ENCODE data around the gene MAP3K20.

The MAP3K20 gene

DNA sequence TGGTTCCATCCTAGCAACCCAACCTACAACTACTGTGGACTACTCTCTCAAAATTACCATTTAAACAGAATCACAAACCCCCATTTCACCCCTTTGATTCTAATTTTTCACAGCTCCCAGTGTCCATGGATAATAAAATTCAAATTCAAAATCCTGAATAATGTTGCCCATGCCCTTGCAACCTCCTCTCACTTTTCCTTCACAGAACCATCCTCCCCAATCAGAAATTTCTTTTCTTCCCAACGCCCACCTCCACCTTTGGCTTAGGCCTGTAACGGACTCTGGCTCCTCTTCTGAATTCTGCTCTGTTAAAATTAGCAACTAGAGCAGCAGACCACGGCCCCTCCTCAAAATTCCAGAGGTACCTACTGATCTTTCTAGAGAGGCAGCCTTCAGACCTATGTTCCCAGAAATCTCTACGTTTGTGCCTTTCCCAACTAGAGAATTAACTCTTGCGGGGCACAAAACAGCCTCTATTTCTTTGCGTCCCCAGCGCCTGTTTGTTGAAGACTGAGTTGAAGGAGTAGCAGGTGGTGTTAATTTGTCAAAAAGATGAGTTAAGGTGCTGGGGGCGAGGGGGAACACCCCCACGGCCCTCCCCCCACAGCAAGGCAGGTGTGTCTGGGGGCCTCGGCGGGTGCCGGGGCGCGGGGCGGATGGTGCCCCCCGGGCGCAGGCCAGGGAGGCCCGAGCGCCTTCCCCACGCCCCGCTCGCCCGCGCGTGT lies 428 bp upstream of the MAP3K20 start:
- no peak for DNase-seq (ENCODE audit: low read depth)
- H3K4me3 ChIP-seq (ENCODE audit: low read length), result peak overlapping the region; percentile 79
- TF ChIP-seq, protein P1, sequence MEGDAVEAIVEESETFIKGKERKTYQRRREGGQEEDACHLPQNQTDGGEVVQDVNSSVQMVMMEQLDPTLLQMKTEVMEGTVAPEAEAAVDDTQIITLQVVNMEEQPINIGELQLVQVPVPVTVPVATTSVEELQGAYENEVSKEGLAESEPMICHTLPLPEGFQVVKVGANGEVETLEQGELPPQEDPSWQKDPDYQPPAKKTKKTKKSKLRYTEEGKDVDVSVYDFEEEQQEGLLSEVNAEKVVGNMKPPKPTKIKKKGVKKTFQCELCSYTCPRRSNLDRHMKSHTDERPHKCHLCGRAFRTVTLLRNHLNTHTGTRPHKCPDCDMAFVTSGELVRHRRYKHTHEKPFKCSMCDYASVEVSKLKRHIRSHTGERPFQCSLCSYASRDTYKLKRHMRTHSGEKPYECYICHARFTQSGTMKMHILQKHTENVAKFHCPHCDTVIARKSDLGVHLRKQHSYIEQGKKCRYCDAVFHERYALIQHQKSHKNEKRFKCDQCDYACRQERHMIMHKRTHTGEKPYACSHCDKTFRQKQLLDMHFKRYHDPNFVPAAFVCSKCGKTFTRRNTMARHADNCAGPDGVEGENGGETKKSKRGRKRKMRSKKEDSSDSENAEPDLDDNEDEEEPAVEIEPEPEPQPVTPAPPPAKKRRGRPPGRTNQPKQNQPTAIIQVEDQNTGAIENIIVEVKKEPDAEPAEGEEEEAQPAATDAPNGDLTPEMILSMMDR (IDR thresholded peaks at IDR 0.05; ENCODE audit: insufficient read depth, low read depth, low read length, missing control alignments), result no peak

GRCh38 chr2:173076581-173077345 lies 1.1 kb downstream of the MAP3K20 start:
- peak; percentile 63 for DNase-seq (ENCODE audit: low read depth)
- H3K4me3 ChIP-seq (ENCODE audit: low read length), result peak overlapping the region; percentile 79

GRCh38 chr2:173077506-173078177 lies 2.0 kb downstream of the MAP3K20 start:
- TF ChIP-seq, protein P1 (IDR thresholded peaks at IDR 0.05; ENCODE audit: insufficient read depth, low read depth, low read length, missing control alignments), result no peak
- H3K4me3 ChIP-seq (ENCODE audit: low read length), result no peak overlapping the region
- peak; percentile 42 for DNase-seq (ENCODE audit: low read depth)

More at GRCh38 chr2:173076581-173077345, 1.1 kb downstream of the MAP3K20 start:
- TF ChIP-seq, protein P1 (IDR thresholded peaks at IDR 0.05; ENCODE audit: insufficient read depth, low read depth, low read length, missing control alignments), result no peak

DNA sequence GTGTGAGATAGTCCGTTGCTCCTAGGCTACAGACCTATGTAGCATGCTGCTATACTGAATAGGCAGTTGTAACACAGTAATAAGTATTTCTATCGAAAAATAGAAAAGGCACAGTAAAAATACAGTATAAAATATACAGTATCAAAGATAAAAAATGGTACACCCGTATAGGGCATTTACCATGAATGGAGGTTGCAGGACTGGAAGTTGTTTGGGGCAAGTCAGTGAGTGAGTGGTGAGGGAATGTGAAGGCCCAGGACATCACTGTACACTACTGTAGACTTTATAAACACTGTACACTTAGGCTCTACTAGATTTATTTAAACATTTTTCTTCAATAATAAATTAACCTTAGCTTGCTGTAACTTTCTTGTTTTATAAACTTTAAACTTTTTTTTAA lies 3.5 kb downstream of the MAP3K20 start:
- TF ChIP-seq, protein P1 (IDR thresholded peaks at IDR 0.05; ENCODE audit: insufficient read depth, low read depth, low read length, missing control alignments), result no peak
- DNase-seq (ENCODE audit: low read depth), result peak; percentile 20
- H3K4me3 ChIP-seq (ENCODE audit: low read length), result no peak overlapping the region

DNA sequence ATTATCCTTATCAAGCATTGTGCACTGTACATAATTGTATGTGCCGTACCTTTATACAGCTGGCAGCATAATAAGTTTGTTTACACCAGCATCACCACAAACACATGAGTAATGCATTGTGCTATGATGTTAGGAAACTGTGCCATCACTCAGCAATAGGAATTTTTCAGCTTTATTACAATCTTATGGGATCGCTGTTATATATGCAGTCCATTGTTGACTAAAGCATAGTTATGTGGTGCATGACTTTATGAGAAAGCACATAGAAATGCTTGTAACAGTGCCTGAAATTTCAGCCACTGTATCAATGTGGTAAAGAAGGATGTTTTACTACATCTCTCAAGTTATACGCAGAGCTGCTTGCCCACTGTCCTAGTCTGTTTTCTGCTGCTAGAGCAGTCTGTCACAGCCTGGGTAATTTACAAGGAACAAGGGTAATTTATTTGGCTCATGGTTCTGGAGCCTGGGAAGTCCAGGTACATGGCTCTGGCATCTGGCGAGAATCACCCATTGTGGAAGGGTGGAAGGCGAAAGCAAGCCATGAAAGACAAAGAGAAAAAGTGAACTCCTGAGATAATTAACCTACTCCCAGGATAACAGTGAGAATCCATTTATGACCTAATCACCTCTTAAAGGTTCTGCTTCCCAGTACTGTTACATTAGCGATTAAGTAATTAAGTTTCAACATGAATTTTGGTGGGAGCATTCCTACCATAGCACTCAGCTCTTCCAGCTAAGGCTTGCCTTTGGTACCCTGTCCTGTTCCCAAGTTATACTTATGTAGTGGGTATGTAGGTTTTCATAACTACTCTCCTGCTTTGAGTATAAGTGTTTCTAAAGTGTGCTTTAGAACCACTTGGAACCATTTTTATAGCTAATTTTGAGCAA lies 4.6 kb downstream of the MAP3K20 start:
- peak; percentile 91 for DNase-seq (ENCODE audit: low read depth)
- TF ChIP-seq, protein P1 (IDR thresholded peaks at IDR 0.05; ENCODE audit: insufficient read depth, low read depth, low read length, missing control alignments), result no peak
- no peak overlapping the region for H3K4me3 ChIP-seq (ENCODE audit: low read length)

GRCh38 chr2:173086518-173087213 lies 11.0 kb downstream of the MAP3K20 start:
- no peak overlapping the region for H3K4me3 ChIP-seq (ENCODE audit: low read length)
- TF ChIP-seq, protein P1 (IDR thresholded peaks at IDR 0.05; ENCODE audit: insufficient read depth, low read depth, low read length, missing control alignments), result no peak
- DNase-seq (ENCODE audit: low read depth), result peak; percentile 58

Data from epithelial cell of esophagus (primary cell).